H1 (cell line): Measurements from ENCODE around the gene EEF1AKMT2. TPM values are rescaled to one million over a fixed set of nuclear protein-coding genes. Genes with fewer than 3 reads are reported as not detected.

Experiments used
- CTCF ChIA-PET: fragments of 300-600 bp; sonication (Branson Sonifier 250); formaldehyde crosslinking; loops from one replicate; lab custom pipeline; 2021; ENCODE audit not compliant: partially characterized antibody; lab: Charles Lee
- POLR2A ChIA-PET: fragments of 300-600 bp; sonication (Branson Sonifier 250); formaldehyde crosslinking; loops from one replicate; lab custom pipeline; 2021; ENCODE audit warnings: inconsistent platforms; ENCODE audit not compliant: partially characterized antibody; lab: Charles Lee
- DNase-seq, 2 experiments: peaks; one replicate each; pipeline versions ENCODE4 v3.0.0 to v3.0.0-alpha.2; 2010 to 2022; ENCODE audit warnings: low spot score in 2 of 2, low read depth in 1 of 2, mixed read lengths in 1 of 2
- FAIRE-seq: peaks from 2 replicates; lab custom pipeline; 2011; peaks lifted over from hg19 to GRCh38; lab: Jason Lieb, UNC
- H2AFZ ChIP-seq: 2 replicates; pipeline ENCODE4 v1.8.1; 2012; ENCODE audit warnings: low read length, inconsistent platforms
- H2AK5ac ChIP-seq: 2 replicates; pipeline ENCODE4 v1.6.1; 2013; ENCODE audit warnings: low read depth, low read length
- H2BK120ac ChIP-seq: replicated peaks from 2 replicates; pipeline ENCODE3; 2013; ENCODE audit warnings: low read depth, low read length, inconsistent platforms
- H2BK12ac ChIP-seq: 2 replicates; pipeline ENCODE4 v1.6.1; 2013; ENCODE audit warnings: low read depth, low read length
- H2BK15ac ChIP-seq: 2 replicates; pipeline ENCODE4 v1.6.1; 2013; ENCODE audit warnings: low read length
- H2BK20ac ChIP-seq: 2 replicates; pipeline ENCODE4 v1.6.1; 2013; ENCODE audit warnings: low read length
- H2BK5ac ChIP-seq: 2 replicates; pipeline ENCODE4 v1.6.1; 2013; ENCODE audit warnings: low read depth, low read length
- H3K14ac ChIP-seq: 2 replicates; pipeline ENCODE4 v1.6.1; 2013; ENCODE audit warnings: inconsistent platforms; ENCODE audit not compliant: insufficient read length
- H3K18ac ChIP-seq: 2 replicates; pipeline ENCODE4 v1.6.1; 2013; ENCODE audit warnings: low read length; ENCODE audit errors: extremely low read depth
- H3K23ac ChIP-seq: 2 replicates; pipeline ENCODE4 v1.6.1; 2013; ENCODE audit warnings: inconsistent platforms; ENCODE audit not compliant: insufficient read length
- H3K23me2 ChIP-seq: 2 replicates; pipeline ENCODE4 v1.6.1; 2013; ENCODE audit warnings: low read depth, low read length
- H3K27ac ChIP-seq: 2 replicates; pipeline ENCODE4 v1.6.1; 2011; ENCODE audit warnings: low read depth, low read length, inconsistent platforms
- H3K27me3 ChIP-seq, 4 experiments: replicated peaks in 1 of 4; 1 replicate in 1 of 4; 2 replicates in 3 of 4; pipeline versions ENCODE4 v1.6.1 to v1.8.1; 2011 to 2013; ENCODE audit warnings: low read length in 3 of 4, mild to moderate bottlenecking in 3 of 4, inconsistent platforms in 2 of 4, mixed read lengths in 2 of 4, moderate library complexity in 1 of 4; ENCODE audit not compliant: control insufficient read depth in 3 of 4, insufficient read depth in 3 of 4; ENCODE audit errors: extremely low read depth in 1 of 4
- H3K36me3 ChIP-seq, 4 experiments: 2 replicates each; pipeline versions ENCODE4 v1.6.1 to v1.8.1; 2011 to 2013; ENCODE audit warnings: mild to moderate bottlenecking in 4 of 4, low read length in 3 of 4, moderate library complexity in 2 of 4, control low read depth in 1 of 4, inconsistent platforms in 1 of 4; ENCODE audit not compliant: insufficient read depth in 4 of 4, control insufficient read depth in 2 of 4
- H3K4ac ChIP-seq: replicated peaks from 2 replicates; pipeline ENCODE3; 2013; ENCODE audit warnings: low read length, low read depth, mixed read lengths, inconsistent platforms; ENCODE audit not compliant: insufficient read length
- H3K4me1 ChIP-seq, 4 experiments: replicated peaks in 1 of 4; 1 replicate in 1 of 4; 2 replicates in 3 of 4; pipeline versions ENCODE4 v1.6.1 to v1.8.1; 2011 to 2013; ENCODE audit warnings: low read length in 3 of 4, inconsistent platforms in 2 of 4, mixed read lengths in 1 of 4; ENCODE audit not compliant: insufficient read depth in 4 of 4, control insufficient read depth in 3 of 4
- H3K4me2 ChIP-seq, 2 experiments: 2 replicates each; pipeline versions ENCODE4 v1.6.1 to v1.8.1; 2011 to 2013; ENCODE audit warnings: low read depth in 2 of 2, low read length in 2 of 2, control low read depth in 1 of 2, inconsistent platforms in 1 of 2, mild to moderate bottlenecking in 1 of 2; ENCODE audit not compliant: insufficient read depth in 1 of 2
- H3K4me3 ChIP-seq, 4 experiments: fragments of 200-600, 300-600 bp in 1 of 4; sonication (generic), shearing (Covaris generic), sonication (Bioruptor Twin) in 1 of 4; 2 replicates each; pipeline versions ENCODE4 v1.5.1 to v1.8.1; 2011 to 2016; ENCODE audit warnings: low read length in 4 of 4, low read depth in 3 of 4, control low read depth in 2 of 4, inconsistent platforms in 2 of 4, mild to moderate bottlenecking in 2 of 4, mixed read lengths in 1 of 4, moderate library complexity in 1 of 4; ENCODE audit not compliant: insufficient read depth in 2 of 4; ENCODE audit errors: extremely low read depth in 1 of 4
- H3K56ac ChIP-seq: replicated peaks from 2 replicates; pipeline ENCODE3; 2013; ENCODE audit warnings: low read depth, mild to moderate bottlenecking, mixed read lengths, low read length, inconsistent platforms; ENCODE audit not compliant: insufficient read length
- H3K79me1 ChIP-seq: 2 replicates; pipeline ENCODE4 v1.6.1; 2013; ENCODE audit warnings: low read depth, low read length, control low read depth
- H3K79me2 ChIP-seq, 2 experiments: 2 replicates each; pipeline versions ENCODE4 v1.6.1 to v1.8.1; 2012 to 2013; ENCODE audit warnings: low read length in 2 of 2, mild to moderate bottlenecking in 2 of 2, inconsistent platforms in 1 of 2; ENCODE audit not compliant: insufficient read depth in 2 of 2, control insufficient read depth in 1 of 2
- H3K9ac ChIP-seq, 4 experiments: replicated peaks in 1 of 4; 1 replicate in 1 of 4; 2 replicates in 3 of 4; pipeline versions ENCODE4 v1.6.1 to v1.8.1; 2011 to 2013; ENCODE audit warnings: low read depth in 3 of 4, low read length in 3 of 4, control low read depth in 2 of 4, mild to moderate bottlenecking in 2 of 4, moderate library complexity in 2 of 4, inconsistent platforms in 1 of 4; ENCODE audit errors: extremely low read depth in 1 of 4
- H3K9me3 ChIP-seq, 2 experiments: 2 replicates each; pipeline versions ENCODE4 v1.6.1 to v1.8.1; 2012 to 2013; ENCODE audit warnings: mild to moderate bottlenecking in 2 of 2, moderate library complexity in 2 of 2, control low read depth in 1 of 2, inconsistent platforms in 1 of 2, low read depth in 1 of 2, low read length in 1 of 2, mixed read lengths in 1 of 2; ENCODE audit not compliant: insufficient read depth in 2 of 2
- H4K20me1 ChIP-seq, 2 experiments: replicated peaks in 1 of 2; 2 replicates each; pipeline versions ENCODE3 to v1.8.1; 2011 to 2013; ENCODE audit warnings: inconsistent platforms in 2 of 2, low read length in 2 of 2, mild to moderate bottlenecking in 1 of 2; ENCODE audit not compliant: insufficient read depth in 2 of 2, control insufficient read depth in 1 of 2
- H4K5ac ChIP-seq: 2 replicates; pipeline ENCODE4 v1.6.1; 2013; ENCODE audit warnings: low read length, low read depth, mixed read lengths, inconsistent platforms; ENCODE audit not compliant: insufficient read length
- H4K8ac ChIP-seq: 2 replicates; pipeline ENCODE4 v1.8.0; 2013; ENCODE audit warnings: mild to moderate bottlenecking, moderate library complexity, low read length, inconsistent platforms; ENCODE audit not compliant: insufficient read depth; ENCODE audit errors: extremely low read depth
- H4K91ac ChIP-seq: replicated peaks from 2 replicates; pipeline ENCODE3; 2013; ENCODE audit warnings: low read length, mixed read lengths, inconsistent platforms; ENCODE audit not compliant: insufficient read length
- BCL11A ChIP-seq, 2 experiments: IDR thresholded peaks; one replicate each; pipeline ENCODE4 v1.6.1; 2011; ENCODE audit warnings: low read depth in 2 of 2, low read length in 2 of 2, mild to moderate bottlenecking in 2 of 2
- CBX8 ChIP-seq: fragments of 300-800, 300-1000 bp; sonication (generic); IDR thresholded peaks from 2 replicates; pipeline ENCODE4 v1.7.1; 2016; ENCODE audit warnings: low read depth, low read length, borderline replicate concordance
- E2F6 ChIP-seq: IDR thresholded peaks from 2 replicates; pipeline ENCODE4 v1.6.1; 2012; ENCODE audit warnings: inconsistent platforms
- HDAC6 ChIP-seq: IDR thresholded peaks from one replicate; pipeline ENCODE4 v1.7.1; 2012; ENCODE audit warnings: low read depth, mild to moderate bottlenecking, inconsistent platforms, low read length, moderate library complexity
- JUN ChIP-seq: IDR thresholded peaks from 2 replicates; pipeline ENCODE4 v1.6.1; 2011; ENCODE audit warnings: low read depth, mild to moderate bottlenecking, improper control_type of control experiment, low read length
- KDM4A ChIP-seq: IDR thresholded peaks from one replicate; pipeline ENCODE4 v1.7.1; 2012; ENCODE audit warnings: low read depth, mild to moderate bottlenecking, moderate library complexity, low read length, inconsistent platforms; ENCODE audit not compliant: severe bottlenecking
- RAD21 ChIP-seq, 2 experiments: IDR thresholded peaks in 1 of 2; conservative IDR thresholded peaks in 1 of 2; 2 replicates each; pipeline ENCODE4 v1.6.1; 2011; ENCODE audit warnings: low read depth in 2 of 2, low read length in 2 of 2, improper control_type of control experiment in 1 of 2, inconsistent platforms in 1 of 2, mild to moderate bottlenecking in 1 of 2, moderate library complexity in 1 of 2
- SIN3A ChIP-seq, 2 experiments: IDR thresholded peaks in 1 of 2; conservative IDR thresholded peaks in 1 of 2; 2 replicates each; pipeline ENCODE4 v1.6.1; 2011 to 2012; ENCODE audit warnings: low read length in 2 of 2, improper control_type of control experiment in 1 of 2, low read depth in 1 of 2, mild to moderate bottlenecking in 1 of 2
- SIRT6 ChIP-seq: IDR thresholded peaks from one replicate; pipeline ENCODE4 v1.7.1; 2012; ENCODE audit warnings: low read length, inconsistent platforms
- SRF ChIP-seq: IDR thresholded peaks from 2 replicates; pipeline ENCODE4 v1.6.1; 2011; ENCODE audit warnings: mild to moderate bottlenecking, low read depth, low read length, moderate library complexity
- ZNF274 ChIP-seq: IDR thresholded peaks from 2 replicates; pipeline ENCODE4 v1.7.0; 2012; ENCODE audit warnings: low read length, borderline replicate concordance; ENCODE audit errors: extremely low read depth
- WGBS, 2 experiments: shearing (Covaris generic) in 1 of 2; methylation state at CpG; one replicate each; pipeline versions ENCODE4 v1.1.6 to v1.1.7; 2013 to 2015; ENCODE audit warnings: low lambda C conversion rate in 2 of 2, mixed read lengths in 2 of 2, inconsistent platforms in 1 of 2, low coverage in 1 of 2, missing lambda C conversion rate in 1 of 2; ENCODE audit not compliant: insufficient replicate concordance in 2 of 2, insufficient coverage in 1 of 2, insufficient read length in 1 of 2; ENCODE audit errors: extremely low coverage in 1 of 2, missing lambda C conversion rate in 1 of 2; 5-methylcytosine and 5-hydroxymethylcytosine counted together
- polyA plus RNA-seq, 7 experiments: library from polyadenylated mRNA; depleted of rRNA in 3 of 7; stranded (reverse) in 5 of 7; unstranded in 2 of 7; fragments of >200 nt in 5 of 7; fragments of 200-250 nt in 2 of 7; gene quantifications; 1 replicate in 5 of 7; 2 replicates in 1 of 7; 4 replicates in 1 of 7; pipeline versions ENCODE4 v1.2.1 to v1.2.3, GENCODE V29; 2011 to 2013; ENCODE audit warnings: missing spikeins in 2 of 7, mixed read lengths in 2 of 7
- total RNA-seq: library from RNA; stranded (reverse); fragmentation: NEBNext Ultra II Directional; extraction: Animal tissue kit (Norgen Biotek cat#: 25700); gene quantifications from 2 replicates; pipeline ENCODE4 v1.2.1, GENCODE V29; 2021

EEF1AKMT2 gene
- total and polyA plus RNA-seq, 2 of the 8 experiments (the other 6 are each of a cell fraction or from before 2014, with no cell fraction given) = 9.8 to 26.8 TPM

- Histone ChIP-seq H3K56ac (no peak overlapping the region), H2BK120ac (no peak overlapping the region), H3K4ac (no peak overlapping the region), H3K27ac (no peak overlapping the region), H3K18ac (no peak overlapping the region), H4K20me1 (peaks cover 1 to 18% of the 10 kb centered on the region in 2 experiments), H3K79me2 (peaks cover 0 to under 1% of the 10 kb centered on the region in 2 experiments; a peak in 1 of 4 replicates), H2BK12ac (no peak overlapping the region), H3K23ac (no peak overlapping the region), H3K79me1 (peaks cover 7% of the 10 kb centered on the region), H3K9me3 (no peaks in the 10 kb centered on the region), H2AFZ (no peak overlapping the region), H3K4me3 (no peak overlapping the region), H2BK20ac (no peak overlapping the region), H3K27me3 (no peaks in the 10 kb centered on the region), H3K4me1 (peaks cover 0 to 4% (median 0%) of the 10 kb centered on the region in 4 experiments; a peak in 3 of 7 replicates), H2BK5ac (no peak overlapping the region), H2AK5ac (no peak overlapping the region), H2BK15ac (no peak overlapping the region), H3K9ac (no peak overlapping the region), H3K14ac (no peak overlapping the region), H3K36me3 (no peaks in the 10 kb centered on the region), H4K5ac (no peak overlapping the region), H4K8ac (no peak overlapping the region), H3K23me2 (no peaks in the 10 kb centered on the region), H4K91ac (no peak overlapping the region), H3K4me2 (no peak overlapping the region)
- CTCF ChIA-PET = interaction anchor here (0.7 to 10.3 kb wide), 10 partner anchors 10 to 364 kb away, joined by 3 to 86 read pairs (median 4); no protein-coding TSS in a partner anchor
- 85% methylated on average over 3 of the region's 3 CpGs; no CpG with 5 or more reads in 1 of the 2 experiments for WGBS, 2 experiments
- FAIRE-seq (no peak), DNase-seq (no peak)
- POLR2A ChIA-PET = interaction anchor here (1.6 kb wide), 1 partner anchor 77 kb away, joined by 4 read pairs; no protein-coding TSS in a partner anchor
- TF ChIP-seq BCL11A (IDR thresholded peaks at IDR 0.05; ENCODE audit: low read depth in 2 of 2, low read length in 2 of 2) (no peak), HDAC6 (no peak), SIRT6 (no peak), JUN (no peak), ZNF274 (no peak), SIN3A (conservative IDR thresholded peaks at IDR 0.05 in 1 of 2, IDR thresholded peaks at IDR 0.05 in 1 of 2; ENCODE audit: low read depth in 1 of 2, low read length in 2 of 2) (no peak), SRF (no peak), KDM4A (no peak), CBX8 (no peak), RAD21 (IDR thresholded peaks at IDR 0.05 in 1 of 2, conservative IDR thresholded peaks at IDR 0.05 in 1 of 2; ENCODE audit: low read depth in 2 of 2, low read length in 2 of 2) (no peak), E2F6 (no peak)
Measured at GRCh38 chr10:124730790-124731189, 60.9 kb downstream of the EEF1AKMT2 start.
